HG03139 (cell line): ENCODE measurements around the gene ZNHIT2.
A peak's percentile ranks its signal among the peaks of the same experiment; 100 is the strongest.

Experiments
- ATAC-seq: cut with Tn5 transposase; IDR thresholded peaks from one replicate; pipeline ENCODE4 v1.9.1; 2021; ENCODE audit not compliant: unreplicated experiment

The ZNHIT2 gene

DNA sequence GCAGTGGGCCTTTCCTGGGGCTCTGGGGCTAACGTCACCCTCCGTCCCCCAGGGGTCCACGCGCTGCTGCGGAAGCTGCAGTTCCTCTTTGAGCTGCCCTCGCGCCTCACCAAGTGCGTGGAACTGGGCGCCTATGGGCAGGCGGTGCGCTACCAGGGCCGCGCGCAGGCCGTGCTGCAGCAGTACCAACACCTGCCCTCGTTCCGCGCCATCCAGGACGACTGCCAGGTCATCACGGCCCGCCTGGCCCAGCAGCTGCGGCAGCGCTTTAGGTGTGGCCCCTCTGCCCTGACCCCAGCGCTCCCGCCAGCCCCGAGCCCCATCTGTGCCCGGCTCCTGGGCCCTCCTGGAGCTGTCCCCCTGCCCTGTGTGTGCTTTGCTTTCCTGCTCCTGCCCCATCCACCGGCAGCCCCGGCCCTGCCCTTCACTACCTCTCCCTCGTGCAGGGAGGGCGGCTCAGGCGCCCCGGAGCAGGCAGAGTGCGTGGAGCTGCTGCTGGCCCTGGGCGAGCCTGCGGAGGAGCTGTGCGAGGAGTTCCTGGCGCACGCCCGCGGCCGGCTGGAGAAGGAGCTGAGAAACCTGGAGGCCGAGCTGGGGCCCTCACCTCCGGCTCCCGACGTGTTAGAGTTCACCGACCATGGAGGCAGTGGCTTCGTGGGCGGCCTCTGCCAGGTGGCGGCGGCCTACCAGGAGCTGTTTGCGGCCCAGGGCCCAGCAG is 9.6 kb downstream of the ZNHIT2 start:
- no peak for ATAC-seq

DNA sequence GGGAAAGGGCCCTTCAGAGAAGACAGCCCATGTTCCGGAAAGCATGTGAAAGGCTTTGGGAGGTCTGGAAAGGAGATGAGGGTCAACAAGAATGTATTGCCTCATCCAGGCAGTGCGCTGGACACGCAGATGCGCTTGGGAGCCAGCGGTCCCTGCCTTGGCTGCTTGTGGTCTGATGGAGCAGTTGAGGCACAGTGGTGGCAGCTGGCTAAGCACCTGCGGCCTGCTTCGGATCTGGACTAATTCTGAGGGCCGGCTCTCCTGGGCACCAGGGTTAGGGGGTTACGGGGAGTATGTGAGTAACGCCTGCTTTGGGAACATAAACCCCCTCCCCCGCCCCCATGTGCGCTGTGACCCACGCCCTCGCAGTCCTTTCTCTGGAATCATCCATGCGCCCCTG is 10.4 kb downstream of the ZNHIT2 start:
- ATAC-seq, result no peak

DNA sequence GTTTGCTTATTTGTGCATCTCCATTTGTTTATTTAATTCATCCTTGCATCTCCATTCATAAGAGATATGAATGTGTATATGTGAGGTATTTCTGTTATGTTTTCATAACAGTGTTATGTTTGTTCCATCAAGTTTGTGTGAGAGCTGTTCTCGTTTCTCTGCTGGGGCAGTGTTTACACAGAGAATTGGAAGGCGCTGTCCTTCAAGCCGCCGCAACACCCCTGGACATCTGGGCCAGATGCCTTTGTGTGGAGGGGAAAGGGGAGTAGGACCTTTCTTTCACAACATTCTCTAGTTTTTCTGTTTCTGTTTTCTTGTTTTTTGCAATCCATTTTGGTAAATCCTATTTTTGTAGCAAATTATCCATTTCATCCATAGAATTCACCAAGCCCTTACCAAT is 12.9 kb downstream of the ZNHIT2 start:
- no peak for ATAC-seq

DNA sequence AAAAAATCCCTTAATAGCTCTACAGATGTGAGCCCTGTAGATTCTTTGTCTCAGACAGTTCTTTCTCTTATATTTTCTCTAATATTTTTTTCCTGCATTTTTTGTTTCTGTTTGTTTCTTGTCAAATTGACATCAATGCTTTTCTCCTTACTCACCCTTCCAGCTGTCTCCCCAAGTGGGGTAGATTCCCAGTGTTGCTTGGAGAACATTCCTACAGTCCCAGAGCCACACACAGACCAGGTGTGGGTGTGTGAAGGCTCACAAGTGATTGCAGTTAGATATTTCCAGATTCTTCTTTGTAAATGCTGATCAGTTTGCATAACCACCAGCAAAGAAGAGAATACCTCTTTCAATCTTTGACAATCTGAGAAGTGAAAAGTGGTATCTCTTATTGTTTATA is 14.0 kb downstream of the ZNHIT2 start:
- ATAC-seq, result no peak

DNA sequence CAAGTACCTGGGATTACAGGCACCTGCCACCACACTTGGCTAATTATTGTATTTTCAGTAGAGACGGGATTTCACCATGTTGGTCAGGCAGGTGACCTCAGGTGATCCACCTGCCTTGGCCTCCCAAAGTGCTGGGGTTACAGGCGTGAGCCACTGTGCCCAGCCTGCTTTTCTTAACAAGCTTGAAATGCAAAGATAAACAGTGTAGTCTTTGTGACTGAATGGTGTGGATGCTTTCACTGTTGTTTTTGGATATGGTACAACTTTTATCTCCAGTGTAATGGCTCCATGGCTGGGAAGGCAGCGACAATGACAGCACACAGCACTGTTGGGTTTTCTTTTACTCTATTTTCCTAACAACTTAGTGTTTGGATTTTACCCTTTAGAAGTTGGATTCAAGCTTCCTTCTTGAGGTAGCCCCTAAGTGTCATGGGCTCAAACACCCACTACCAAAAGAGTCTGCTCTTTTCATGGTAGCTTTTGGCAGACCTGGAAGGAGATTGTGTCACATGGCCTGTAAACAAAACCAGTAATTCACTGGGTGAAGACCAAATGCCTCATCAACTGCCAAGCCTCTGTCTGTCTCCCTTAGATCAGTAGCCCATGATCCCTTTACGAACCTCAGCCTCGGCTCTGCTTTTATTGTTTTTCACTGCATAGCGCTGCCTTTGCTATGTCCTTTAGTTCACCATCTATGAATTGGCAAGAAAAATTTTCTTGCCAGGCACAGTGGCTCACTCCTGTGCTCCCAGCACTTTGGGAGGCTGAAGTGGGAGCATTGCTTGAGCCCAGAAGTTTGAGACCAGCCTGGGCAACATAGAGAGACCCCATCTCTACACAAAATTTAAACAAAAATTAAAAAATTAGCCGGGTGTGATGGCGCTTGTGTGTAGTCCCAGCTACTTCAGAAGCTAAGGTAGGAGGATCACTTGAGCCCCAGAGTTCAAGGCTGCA is 15.1 kb downstream of the ZNHIT2 start:
- no peak for ATAC-seq

DNA sequence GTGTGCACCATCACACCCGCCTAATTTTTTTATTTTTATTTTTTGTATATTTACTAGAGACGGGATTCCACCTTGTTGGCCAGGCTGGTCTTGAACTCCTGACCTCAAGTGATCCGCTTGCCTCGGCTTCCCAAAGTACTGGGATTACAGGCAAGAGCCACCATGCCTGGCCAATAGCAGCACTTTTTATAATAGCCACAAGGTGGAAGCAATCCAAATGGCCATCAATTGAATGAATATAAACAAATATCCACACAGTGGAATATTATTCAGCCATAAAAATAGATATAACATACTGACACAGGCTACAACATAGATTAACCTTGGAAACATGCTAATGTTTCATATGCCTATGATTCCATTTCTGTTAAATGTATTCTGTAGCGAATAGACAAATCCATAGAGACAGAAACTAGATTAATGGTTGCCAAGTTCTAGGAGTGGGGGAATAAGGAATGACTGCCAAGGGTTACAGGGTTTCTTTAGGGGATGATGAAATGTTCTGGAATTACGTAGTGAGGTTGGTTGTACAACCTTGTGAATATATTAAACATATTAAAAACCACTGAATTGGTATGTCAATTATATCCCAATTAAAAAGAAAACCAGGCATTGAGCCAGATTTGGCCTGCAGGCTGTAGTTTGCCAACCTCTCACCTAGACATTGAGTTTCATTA is 16.7 kb downstream of the ZNHIT2 start:
- no peak for ATAC-seq

DNA sequence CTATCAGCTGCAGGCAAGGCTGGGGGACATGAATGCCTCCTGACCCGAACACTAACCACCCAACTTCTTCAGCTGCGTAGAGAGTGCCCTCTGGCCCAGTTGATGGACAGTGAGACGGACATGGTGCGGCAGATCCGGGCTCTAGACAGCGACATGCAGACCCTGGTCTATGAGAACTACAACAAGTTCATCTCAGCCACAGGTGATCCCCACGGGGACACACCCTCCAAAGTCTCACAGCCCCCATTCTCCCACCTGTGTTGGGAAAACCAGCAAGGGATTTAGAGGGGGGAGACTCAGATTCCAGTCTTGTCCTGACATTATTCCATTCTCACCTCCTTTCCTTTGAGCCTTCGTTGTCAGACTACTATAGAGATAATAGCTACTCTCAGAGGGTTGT is 20.6 kb downstream of the ZNHIT2 start:
- ATAC-seq, result no peak

DNA sequence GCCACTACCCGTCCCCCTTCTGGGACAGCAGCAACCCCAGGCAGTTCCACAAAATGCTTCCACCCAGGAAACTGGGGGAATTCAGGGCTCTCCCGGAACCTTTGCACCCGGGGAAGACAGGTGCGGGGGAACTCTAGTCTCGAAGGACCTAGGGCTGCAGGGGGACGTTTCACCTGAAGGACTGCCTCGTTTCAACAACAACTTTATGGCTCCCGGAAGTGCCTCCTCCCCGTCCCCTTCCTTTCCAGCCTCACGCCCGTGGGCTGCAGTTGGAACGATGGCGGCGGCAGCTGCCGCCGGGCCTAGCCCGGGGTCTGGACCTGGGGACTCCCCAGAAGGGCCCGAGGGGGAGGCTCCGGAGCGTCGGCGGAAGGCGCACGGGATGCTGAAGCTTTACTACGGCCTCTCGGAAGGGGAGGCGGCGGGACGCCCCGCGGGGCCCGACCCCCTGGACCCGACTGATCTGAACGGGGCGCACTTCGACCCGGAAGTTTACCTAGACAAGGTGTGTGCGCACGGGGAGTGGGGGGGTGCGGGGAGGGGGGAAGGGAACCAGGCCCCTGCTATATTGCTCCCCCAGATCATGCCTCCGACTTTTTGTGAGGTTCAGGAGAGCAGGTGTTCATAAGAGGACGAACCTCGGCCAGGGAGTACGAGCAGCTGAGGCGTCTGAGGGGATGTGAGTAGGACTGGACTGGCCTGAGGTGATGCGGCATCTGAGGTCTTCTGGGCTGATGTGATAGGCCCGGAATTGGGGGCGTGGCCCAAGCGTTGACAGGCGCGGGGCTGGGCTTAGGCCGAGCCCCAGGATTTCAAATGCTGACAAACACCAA is 21.3 kb downstream of the ZNHIT2 start, which contains the start of gene VPS51:
Gene VPS51, plus strand, starts transcription at position 241 of the 833 bp plus-strand sequence. Its CDS starts 37 bp downstream, at position 278.
- peak; percentile 65 for ATAC-seq

DNA sequence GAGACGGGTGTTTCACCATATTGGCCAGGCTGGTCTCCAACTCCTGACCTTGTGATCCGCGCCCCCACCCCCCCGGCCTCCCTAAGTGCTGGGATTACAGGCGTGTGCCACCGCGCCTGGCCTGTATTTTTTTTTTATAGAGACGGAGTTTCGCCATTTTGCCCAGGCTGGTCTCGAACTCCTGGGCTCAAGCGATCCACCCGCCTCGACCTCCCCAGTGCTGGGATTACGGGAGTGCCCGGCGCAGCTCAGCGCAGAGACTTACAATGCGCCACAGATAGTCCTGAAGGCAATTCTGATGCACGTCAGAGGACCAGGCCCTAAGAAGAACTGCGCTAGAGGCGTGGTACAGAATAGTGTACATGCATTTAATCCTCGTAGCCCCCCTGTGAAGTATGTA is 22.1 kb downstream of the ZNHIT2 start:
- ATAC-seq, result no peak

DNA sequence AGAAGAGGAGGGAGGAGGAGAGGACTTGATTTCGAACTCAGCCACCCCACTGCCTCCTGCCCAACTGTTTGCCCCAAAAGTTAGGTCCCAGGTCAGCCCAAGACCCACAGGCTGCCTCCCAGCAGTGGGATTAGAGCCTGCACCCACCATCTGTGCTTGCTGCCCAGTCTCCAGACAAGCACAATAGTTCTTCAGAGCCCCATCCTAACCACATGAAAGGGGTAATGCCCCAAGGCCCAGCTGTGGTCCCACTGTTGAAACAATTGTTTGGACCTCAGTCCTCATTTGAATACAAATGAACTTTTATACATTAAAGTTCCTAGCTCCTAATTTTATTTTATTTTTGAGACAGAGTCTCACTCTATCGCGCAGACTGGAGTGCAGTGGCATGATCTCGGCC is 26.9 kb downstream of the ZNHIT2 start:
- ATAC-seq, result no peak

DNA sequence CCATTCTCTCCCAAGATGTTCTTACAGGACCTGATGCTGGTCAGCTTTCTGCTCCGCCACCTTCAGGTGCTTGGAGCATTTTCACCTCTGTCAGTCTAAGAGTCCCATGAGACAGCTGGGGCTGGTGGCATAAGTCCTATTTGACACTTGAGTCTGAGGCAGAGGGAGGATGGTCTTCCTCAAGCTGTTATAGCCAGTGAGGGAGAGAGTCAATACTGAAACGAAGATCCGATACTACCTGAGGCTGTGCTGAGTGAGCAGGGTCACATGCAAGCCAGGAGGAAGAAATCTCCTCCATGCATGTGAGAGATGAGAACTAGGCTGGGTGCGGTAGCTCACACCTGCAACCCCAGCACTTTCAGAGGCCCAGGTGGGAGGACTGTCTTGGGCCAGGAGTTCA is 27.9 kb downstream of the ZNHIT2 start:
- ATAC-seq, result no peak

DNA sequence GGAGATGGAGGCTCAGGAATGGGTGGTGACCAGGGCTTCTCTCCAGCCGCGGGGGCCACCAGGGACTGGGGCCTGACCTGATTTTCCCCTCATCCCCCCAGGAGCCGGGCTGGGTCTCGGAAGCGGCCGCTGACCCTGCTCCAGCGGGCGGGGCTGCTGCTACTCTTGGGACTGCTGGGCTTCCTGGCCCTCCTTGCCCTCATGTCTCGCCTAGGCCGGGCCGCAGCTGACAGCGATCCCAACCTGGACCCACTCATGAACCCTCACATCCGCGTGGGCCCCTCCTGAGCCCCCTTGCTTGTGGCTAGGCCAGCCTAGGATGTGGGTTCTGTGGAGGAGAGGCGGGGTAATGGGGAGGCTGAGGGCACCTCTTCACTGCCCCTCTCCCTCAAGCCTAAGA is 29.7 kb downstream of the ZNHIT2 start:
- ATAC-seq, result no peak

DNA sequence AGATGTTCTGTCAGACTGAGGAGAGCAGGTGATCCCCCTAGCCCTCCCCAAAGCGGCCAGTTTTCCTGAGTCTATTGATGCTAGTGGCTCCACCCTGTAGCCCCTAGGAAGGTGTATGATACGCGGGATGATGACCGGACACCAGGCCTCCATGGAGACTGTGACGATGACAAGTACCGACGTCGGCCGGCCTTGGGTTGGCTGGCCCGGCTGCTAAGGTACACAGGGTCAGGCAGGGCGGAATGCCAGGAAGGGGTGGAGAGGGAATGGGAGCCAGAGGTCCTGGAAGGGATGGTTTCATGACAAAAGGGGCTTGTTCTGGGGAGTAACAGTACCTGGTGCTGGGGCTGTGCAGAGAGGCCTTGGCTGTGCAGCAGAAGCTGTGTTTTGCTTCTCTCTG is 30.3 kb downstream of the ZNHIT2 start:
- no peak for ATAC-seq

DNA sequence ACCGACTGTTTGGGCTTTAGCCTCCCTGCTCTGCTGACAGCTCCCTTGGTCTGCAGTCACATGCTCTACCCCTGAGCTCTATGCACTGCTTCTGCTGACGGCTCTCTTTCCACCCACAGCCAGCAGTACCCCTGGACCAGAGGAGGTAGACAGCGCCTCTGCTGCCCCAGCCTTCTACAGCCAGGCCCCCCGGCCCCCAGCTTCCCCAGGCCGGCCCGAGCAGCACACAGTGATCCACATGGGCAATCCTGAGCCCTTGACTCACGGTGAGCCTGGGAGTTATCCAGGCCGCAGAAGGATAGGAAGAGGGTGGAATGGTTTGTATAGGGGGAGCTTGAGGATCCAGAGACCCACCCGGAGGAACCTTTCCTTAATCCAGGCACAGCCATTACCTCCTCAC is 30.7 kb downstream of the ZNHIT2 start:
- ATAC-seq, result no peak

DNA sequence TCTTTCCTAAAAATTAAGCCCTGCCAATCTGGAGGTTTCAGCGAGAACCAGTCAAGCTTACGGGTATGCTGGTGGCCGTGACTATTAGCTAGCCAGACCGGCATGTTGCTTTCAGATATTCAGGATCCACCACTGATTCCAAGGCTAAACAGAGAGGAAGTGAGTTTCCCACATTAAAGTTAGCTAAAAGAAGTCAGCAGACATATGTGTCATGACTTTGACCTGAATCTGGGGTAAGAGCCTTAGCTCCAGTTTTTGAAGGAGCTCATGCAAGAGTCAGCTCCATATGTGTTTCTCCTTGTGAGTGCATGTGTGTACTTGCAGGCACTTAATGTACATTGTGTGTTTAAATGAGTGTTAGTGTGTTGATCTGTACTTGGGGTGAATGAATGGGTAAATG is 32.1 kb downstream of the ZNHIT2 start:
- ATAC-seq, result no peak

DNA sequence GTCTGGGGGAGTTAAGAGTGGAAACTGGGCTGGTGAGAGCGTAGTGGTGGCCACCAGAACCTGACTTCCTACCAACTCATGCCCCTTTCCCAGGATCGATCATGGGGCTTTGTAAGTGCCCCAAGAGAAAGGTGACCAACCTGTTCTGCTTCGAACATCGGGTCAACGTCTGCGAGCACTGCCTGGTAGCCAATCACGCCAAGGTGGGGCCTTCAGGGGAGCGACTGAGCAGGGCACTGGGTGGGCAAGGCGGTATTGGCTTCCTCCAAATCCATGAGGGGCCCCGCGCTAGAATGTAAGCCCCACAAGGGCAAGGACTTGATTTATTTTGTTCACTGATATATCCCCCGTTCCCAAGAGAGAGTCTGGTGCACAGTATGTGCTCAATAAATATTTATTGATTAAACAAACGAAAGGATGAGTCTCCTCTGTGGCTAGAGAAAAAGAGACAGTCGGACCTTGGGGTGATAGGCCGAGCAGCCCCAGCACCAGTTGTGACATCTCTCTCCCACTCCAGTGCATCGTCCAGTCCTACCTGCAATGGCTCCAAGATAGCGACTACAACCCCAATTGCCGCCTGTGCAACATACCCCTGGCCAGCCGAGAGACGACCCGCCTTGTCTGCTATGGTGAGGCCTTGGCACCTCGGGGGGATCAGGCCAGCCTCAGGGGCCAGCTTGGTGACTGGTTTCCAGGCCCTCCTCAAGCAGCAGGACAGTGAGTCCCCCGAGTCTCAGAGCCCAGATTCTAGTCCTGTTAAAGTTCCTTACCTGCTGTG is 32.7 kb downstream of the ZNHIT2 start:
- no peak for ATAC-seq

DNA sequence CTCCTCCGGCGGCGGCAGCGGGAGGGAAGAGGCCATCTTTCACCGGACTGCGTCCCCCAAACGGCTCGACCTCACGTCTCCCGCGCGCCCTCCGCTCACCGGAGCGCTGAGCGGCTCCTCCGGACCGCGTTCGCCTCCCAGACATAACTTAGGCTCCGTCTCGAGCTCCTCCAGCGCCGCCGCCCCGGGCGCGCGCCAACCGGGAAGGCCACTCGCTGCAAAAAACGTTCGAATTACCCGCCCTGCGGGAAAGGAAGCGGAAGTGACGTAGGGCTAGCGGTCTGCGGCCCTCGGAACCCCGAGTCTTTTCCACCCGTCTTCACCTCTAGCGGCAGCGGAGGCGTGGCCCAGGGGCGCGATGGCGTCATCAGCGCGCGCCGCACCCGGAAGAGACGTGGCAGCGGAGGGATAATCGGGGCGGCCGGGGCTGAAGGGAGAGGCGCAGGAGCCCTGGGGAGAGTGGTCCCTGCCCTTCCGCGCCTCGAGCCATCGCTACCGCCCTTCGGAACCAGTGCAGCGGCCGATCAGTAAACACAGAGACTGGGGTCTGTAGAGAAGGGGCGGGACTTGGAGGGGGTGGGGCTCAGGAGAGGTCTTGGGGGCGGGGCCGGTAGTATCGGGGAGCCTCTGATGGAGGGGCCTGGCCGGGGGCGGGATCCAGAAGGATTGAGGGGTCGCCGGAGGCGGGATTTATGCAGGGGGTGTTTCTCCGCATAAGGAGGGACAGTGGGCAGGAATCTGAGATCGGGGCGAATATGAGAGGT is 33.5 kb downstream of the ZNHIT2 start, which contains the start of the genes CDCA5 and ZFPL1:
Gene CDCA5, minus strand, starts transcription at position 207 of the 764 bp plus-strand sequence. Its CDS starts 62 bp downstream, at position 145.
Gene ZFPL1, plus strand, starts transcription at position 389 of the 764 bp plus-strand sequence. CDS start 477 bp downstream, outside the sequence.
- peak; percentile 68 for ATAC-seq

DNA sequence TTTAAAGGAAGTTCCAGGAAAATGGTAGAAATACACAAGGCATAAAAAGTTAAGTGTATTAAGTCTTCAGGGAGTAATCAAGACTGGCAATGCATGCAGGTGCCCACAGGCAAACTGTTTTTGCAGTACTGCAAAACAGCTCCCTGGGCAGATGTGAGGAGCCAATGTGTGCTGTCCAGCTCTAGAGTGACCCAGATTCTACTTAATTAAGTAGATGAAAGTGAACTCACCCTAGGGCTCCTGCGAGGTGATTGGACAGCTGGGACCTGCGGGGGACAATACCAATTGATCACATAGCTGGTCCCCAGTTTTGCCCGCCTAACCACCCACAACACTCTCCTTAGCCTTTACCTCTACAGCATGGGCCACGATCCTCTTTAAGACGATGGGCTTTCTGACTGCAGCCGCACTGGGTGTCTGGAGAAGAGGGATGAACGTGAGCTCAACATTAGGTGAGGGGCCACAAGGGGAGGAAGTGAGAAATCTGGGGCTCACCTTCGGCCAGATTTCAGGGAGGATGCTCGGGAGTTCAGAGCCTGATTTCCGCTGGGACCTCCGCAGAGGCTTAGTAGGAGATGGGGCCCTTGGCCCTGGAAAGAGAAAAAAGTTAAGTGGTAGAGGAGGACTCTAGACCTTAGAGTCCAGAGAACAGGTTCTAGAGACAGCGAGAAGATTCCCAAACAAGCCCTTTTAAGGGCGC is 34.2 kb downstream of the ZNHIT2 start:
- ATAC-seq, result peak; percentile 12
